ENCODE measurements around the gene CHDH. TPM values are rescaled to one million over a fixed set of nuclear protein-coding genes. Genes with fewer than 3 reads are reported as not detected.

The CHDH gene
- 1 to 10 TPM; 1.8 to 6.1 (median 3.5) TPM for total RNA-seq
- 1 to 10 TPM in 2 of 3 donors, under 1 TPM in 1; 0.29 to 2.0 (median 1.1) TPM for polyA plus RNA-seq
- long read RNA-seq, donor 1, full-length matches to known transcripts = 18 of 30 reads
- long read RNA-seq, donor 1, partial matches to known transcripts = 3 of 30 reads
- long read RNA-seq, donor 1, other reads (novel, unspliced or antisense) = 9 of 30 reads
- long read RNA-seq, donor 2, full-length matches to known transcripts = 26 of 39 reads
- long read RNA-seq, donor 2, partial matches to known transcripts = 2 of 39 reads
- long read RNA-seq, donor 2, other reads (novel, unspliced or antisense) = 11 of 39 reads

- H3K4me1 ChIP-seq = peaks cover 4% of the 10 kb centered on the region
- intact Hi-C loops (cut with DNase I) = loop anchor here in 1 of 2 donors (5.0 kb wide), 1 partner anchor 36 kb away; the partner anchor contains the start of gene ACTR8
- H3K9me3 ChIP-seq = no peaks in the 10 kb centered on the region
- peak; percentile 62 to 80 for DNase-seq
- WGBS, 3 donors = 2 to 3% (median 2%) methylated on average over 51 to 91 of the region's 91 CpGs
- ATAC-seq = peak; percentile 83 to 92 (median 90)
- H3K27ac ChIP-seq = peak within 1 kb of the TSS; percentile 86
- no peaks in the 10 kb centered on the region for H3K27me3 ChIP-seq (ENCODE audit: insufficient read depth in 3 of 3, low read length in 2 of 3)
- TF ChIP-seq, protein P1, sequence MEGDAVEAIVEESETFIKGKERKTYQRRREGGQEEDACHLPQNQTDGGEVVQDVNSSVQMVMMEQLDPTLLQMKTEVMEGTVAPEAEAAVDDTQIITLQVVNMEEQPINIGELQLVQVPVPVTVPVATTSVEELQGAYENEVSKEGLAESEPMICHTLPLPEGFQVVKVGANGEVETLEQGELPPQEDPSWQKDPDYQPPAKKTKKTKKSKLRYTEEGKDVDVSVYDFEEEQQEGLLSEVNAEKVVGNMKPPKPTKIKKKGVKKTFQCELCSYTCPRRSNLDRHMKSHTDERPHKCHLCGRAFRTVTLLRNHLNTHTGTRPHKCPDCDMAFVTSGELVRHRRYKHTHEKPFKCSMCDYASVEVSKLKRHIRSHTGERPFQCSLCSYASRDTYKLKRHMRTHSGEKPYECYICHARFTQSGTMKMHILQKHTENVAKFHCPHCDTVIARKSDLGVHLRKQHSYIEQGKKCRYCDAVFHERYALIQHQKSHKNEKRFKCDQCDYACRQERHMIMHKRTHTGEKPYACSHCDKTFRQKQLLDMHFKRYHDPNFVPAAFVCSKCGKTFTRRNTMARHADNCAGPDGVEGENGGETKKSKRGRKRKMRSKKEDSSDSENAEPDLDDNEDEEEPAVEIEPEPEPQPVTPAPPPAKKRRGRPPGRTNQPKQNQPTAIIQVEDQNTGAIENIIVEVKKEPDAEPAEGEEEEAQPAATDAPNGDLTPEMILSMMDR (IDR thresholded peaks at IDR 0.05) = no peak
- H3K4me3 ChIP-seq = peak within 1 kb of the TSS; percentile 89
- no peaks in the 10 kb centered on the region for H3K36me3 ChIP-seq (ENCODE audit: insufficient read depth in 1 of 2, low read depth in 1 of 2)
These were observed at the start of gene CHDH, which contains the start of gene IL17RB for GRCh38 chr3:53846134-53846850. CHDH (minus strand) TSS chr3:53846419; CDS start chr3:53824008, 22,411 bp downstream. IL17RB (plus strand) TSS chr3:53846568; CDS start chr3:53846589, 21 bp downstream.

GRCh38 chr3:53892286-53892637 lies 46.0 kb upstream of the CHDH start:
- TF ChIP-seq, protein P1 (IDR thresholded peaks at IDR 0.05) = no peak
- Histone ChIP-seq H3K27me3 (ENCODE audit: insufficient read depth in 3 of 3, low read length in 2 of 3) (peaks cover 0 to 11% (median 2%) of the 10 kb centered on the region in 3 donors), H3K4me3 (peak overlapping the region; percentile 96), H3K27ac (peak overlapping the region; percentile 97), H3K4me1 (peaks cover 22% of the 10 kb centered on the region), H3K9me3 (no peaks in the 10 kb centered on the region), H3K36me3 (ENCODE audit: insufficient read depth in 1 of 2, low read depth in 1 of 2) (peaks cover 0 to 10% of the 10 kb centered on the region in 2 donors)
- intact Hi-C loops (cut with DNase I) = loop anchor here (5.0 to 10.0 kb wide), 2 partner anchors 545 to 547 kb away; partner anchors contain the start of gene DCP1A (in 2 of the 2)
- DNase-seq = no peak
- WGBS, 3 donors = 41 to 60% (median 45%) methylated on average over 4 of the region's 4 CpGs
- peak in 1 of 4 donors; percentile 11 for ATAC-seq

- intact Hi-C loops (cut with DNase I) = loop anchor here (5.0 to 10.0 kb wide), 2 partner anchors 544 to 547 kb away; partner anchors contain the start of gene DCP1A (in 2 of the 2)
- H3K4me3 ChIP-seq = peak within 1 kb of the TSS; percentile 96
- peaks cover 0 to 16% of the 10 kb centered on the region in 2 donors for H3K36me3 ChIP-seq (ENCODE audit: insufficient read depth in 1 of 2, low read depth in 1 of 2)
- WGBS, 3 donors = 0 to 1% (median 0%) methylated on average over 70 to 73 of the region's 73 CpGs
- peaks cover 22% of the 10 kb centered on the region for H3K4me1 ChIP-seq
- TF ChIP-seq, protein P1 (IDR thresholded peaks at IDR 0.05) = peak; percentile 1
- DNase-seq = peak; percentile 98 to 99
- peaks cover 0 to 11% (median 2%) of the 10 kb centered on the region in 3 donors for H3K27me3 ChIP-seq (ENCODE audit: insufficient read depth in 3 of 3, low read length in 2 of 3)
- H3K9me3 ChIP-seq = no peaks in the 10 kb centered on the region
- ATAC-seq = peak; percentile 98 to 99 (median 98)
- H3K27ac ChIP-seq = peak within 1 kb of the TSS; percentile 97
These were observed 45.5 kb upstream of the CHDH start, which contains the start of gene SELENOK for GRCh38 chr3:53891497-53892285. SELENOK (minus strand) TSS chr3:53891859.

DNA sequence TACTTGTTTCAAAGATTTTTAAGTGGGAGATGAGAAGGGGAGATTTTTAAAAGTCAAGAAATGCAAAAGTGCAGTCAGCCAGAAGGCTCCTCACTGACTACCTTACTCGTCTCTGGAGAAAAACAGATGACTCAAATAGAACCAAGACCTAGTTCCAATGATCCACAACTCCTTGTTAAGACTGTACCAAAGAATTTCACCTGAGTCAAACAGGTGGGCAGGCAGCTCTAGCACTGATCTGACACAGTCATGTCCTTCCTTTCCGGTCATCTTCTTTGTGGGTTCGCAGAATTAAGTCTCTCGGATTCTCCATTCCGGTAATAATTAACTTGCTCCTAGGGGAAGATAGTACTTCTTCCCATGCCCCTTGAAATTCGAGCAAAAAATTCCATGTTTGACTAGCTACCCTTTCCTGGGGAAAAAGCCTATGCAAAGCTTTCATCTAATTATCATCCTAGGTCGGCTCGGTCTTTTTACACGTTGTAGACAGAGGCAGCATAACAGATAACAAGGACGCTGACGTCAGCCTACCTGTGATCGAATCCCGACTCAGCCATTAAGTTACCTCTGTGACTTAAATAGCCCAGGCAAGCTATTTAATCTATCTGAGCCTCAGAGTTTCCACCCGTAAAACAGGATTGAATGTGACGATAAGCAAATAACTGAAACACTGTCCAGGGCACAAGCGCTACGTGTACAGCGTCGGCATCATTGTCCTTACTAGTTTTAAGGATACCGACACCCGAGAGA lies 44.7 kb upstream of the CHDH start:
- intact Hi-C loops (cut with DNase I) = loop anchor here (5.0 to 10.0 kb wide), 2 partner anchors 544 to 546 kb away; partner anchors contain the start of gene DCP1A (in 2 of the 2)

More for the DNA sequence above, 44.7 kb upstream of the CHDH start:
- Histone ChIP-seq H3K36me3 (ENCODE audit: insufficient read depth in 1 of 2, low read depth in 1 of 2) (peaks cover 0 to 24% of the 10 kb centered on the region in 2 donors), H3K9me3 (no peaks in the 10 kb centered on the region), H3K4me3 (peak overlapping the region; percentile 96), H3K27ac (peak overlapping the region; percentile 97), H3K27me3 (ENCODE audit: insufficient read depth in 3 of 3, low read length in 2 of 3) (peaks cover 0 to 5% (median 2%) of the 10 kb centered on the region in 3 donors), H3K4me1 (peaks cover 22% of the 10 kb centered on the region)
- WGBS, 3 donors = 4 to 7% (median 6%) methylated on average over 21 of the region's 21 CpGs
- DNase-seq (no peak), ATAC-seq (peak in 2 of 4 donors; percentile 5 to 13)
- TF ChIP-seq, protein P1 (IDR thresholded peaks at IDR 0.05) = no peak
